Retinal pigment epithelial cell (primary cell): Measurements from ENCODE around the gene ADK.

ENCODE experiments used
- DNase-seq: peaks from one replicate; pipeline ENCODE4 v3.0.0-alpha.2; 2010; ENCODE audit warnings: low read depth
- H3K4me3 ChIP-seq: 2 replicates; pipeline ENCODE4 v1.5.1; 2011; ENCODE audit warnings: mild to moderate bottlenecking, low read length, control low read depth, moderate library complexity
- CTCF ChIP-seq: conservative IDR thresholded peaks from 2 replicates; pipeline ENCODE4 v1.5.1; 2011; ENCODE audit warnings: low read depth, low read length, control low read depth, inconsistent platforms

The ADK gene

GRCh38 chr10:74432841-74433594, 282.0 kb downstream of the ADK start:
- no peak for DNase-seq
- TF ChIP-seq CTCF = no peak
- no peak overlapping the region for H3K4me3 ChIP-seq

- no peak overlapping the region for H3K4me3 ChIP-seq
- no peak for TF ChIP-seq CTCF
- DNase-seq = no peak
These were observed 282.6 kb downstream of the ADK start for GRCh38 chr10:74433595-74433956.

GRCh38 chr10:74433993-74434392, 283.0 kb downstream of the ADK start:
- H3K4me3 ChIP-seq = no peak overlapping the region
- DNase-seq = no peak
- no peak for TF ChIP-seq CTCF

GRCh38 chr10:74434547-74434946, 283.5 kb downstream of the ADK start:
- DNase-seq = no peak
- no peak overlapping the region for H3K4me3 ChIP-seq
- TF ChIP-seq CTCF = no peak

- no peak overlapping the region for H3K4me3 ChIP-seq
- DNase-seq = no peak
- no peak for TF ChIP-seq CTCF
These were observed 285.6 kb downstream of the ADK start for GRCh38 chr10:74436523-74437170.

GRCh38 chr10:74437822-74438221, 286.8 kb downstream of the ADK start:
- H3K4me3 ChIP-seq = no peak overlapping the region
- no peak for DNase-seq
- no peak for TF ChIP-seq CTCF

GRCh38 chr10:74439213-74439612, 288.2 kb downstream of the ADK start:
- H3K4me3 ChIP-seq = no peak overlapping the region
- DNase-seq = no peak
- TF ChIP-seq CTCF = no peak
